ENCODE data around the gene GLB1L3.

The GLB1L3 gene

DNA sequence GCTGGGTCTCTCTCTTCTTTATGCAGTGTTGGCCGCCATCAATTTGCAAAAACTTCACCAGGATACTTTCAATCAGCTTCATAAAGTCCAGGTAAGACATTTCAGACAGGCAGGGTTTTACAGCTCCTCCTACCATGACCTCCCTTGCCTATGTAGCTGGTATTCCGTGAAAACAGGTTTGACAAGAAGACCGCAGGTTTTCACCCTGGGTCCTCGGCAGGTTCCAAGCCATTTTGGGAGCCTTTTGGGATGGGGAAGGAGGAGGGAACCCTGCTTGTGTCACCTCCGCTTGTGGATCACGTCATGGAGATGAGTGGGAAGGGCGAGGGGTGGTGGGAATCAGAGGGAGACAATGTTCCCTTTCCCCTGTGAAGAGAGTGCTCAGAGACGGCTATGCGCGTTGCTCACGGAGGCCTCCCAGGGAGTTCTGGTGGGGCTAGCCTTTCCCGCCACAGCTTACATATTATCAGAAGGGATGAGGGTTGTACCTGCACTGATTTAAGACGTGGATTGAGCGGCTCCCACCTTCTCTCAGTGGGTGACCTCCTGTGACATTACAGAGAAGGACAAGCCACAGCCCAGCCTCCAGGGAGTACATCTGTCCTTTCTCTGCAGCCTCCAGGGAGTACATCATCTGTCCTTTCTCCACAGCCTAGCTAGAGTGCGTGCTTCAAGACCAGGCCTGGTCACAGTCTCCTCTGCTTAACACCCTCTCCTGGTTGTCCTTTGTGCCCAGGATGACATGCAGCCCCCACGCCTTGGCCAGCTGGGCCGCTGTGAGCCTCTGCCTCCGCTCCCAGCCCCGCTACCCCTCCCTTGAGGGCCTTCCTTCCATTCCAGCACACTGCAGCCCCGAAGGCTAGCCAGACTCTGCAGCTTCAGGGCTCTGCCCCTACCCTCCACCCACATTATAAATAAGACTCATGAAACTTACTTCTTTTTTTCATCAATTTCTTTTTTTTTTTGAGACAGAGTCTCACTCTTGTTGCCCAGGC lies 17.2 kb downstream of the GLB1L3 start:
- no peak overlapping the region for H3K4me3 ChIP-seq (ENCODE audit: low read length)
- TF ChIP-seq, protein P1, sequence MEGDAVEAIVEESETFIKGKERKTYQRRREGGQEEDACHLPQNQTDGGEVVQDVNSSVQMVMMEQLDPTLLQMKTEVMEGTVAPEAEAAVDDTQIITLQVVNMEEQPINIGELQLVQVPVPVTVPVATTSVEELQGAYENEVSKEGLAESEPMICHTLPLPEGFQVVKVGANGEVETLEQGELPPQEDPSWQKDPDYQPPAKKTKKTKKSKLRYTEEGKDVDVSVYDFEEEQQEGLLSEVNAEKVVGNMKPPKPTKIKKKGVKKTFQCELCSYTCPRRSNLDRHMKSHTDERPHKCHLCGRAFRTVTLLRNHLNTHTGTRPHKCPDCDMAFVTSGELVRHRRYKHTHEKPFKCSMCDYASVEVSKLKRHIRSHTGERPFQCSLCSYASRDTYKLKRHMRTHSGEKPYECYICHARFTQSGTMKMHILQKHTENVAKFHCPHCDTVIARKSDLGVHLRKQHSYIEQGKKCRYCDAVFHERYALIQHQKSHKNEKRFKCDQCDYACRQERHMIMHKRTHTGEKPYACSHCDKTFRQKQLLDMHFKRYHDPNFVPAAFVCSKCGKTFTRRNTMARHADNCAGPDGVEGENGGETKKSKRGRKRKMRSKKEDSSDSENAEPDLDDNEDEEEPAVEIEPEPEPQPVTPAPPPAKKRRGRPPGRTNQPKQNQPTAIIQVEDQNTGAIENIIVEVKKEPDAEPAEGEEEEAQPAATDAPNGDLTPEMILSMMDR (conservative IDR thresholded peaks at IDR 0.05; ENCODE audit: low read length) = no peak
- DNase-seq (ENCODE audit: low read depth) = no peak

DNA sequence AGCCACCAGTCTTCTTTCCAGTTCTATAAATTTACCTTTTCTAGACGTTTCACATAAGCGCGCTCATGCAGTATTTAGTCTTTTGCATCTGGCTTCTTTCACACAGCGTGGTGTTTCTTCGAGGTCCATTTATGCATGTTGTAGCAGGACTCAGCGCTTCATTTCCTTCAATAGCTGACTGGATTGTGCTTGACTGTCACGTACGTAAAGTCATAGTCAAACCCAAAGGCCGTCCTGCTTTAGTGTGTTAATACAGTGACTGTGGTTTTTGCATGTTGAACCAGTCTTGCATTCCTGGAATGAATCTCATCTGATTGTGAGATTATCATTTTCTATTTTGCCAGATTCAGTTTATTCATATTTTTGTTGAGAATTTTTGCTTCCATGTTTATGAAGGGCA lies 18.5 kb downstream of the GLB1L3 start:
- TF ChIP-seq, protein P1 (conservative IDR thresholded peaks at IDR 0.05; ENCODE audit: low read length) = no peak
- no peak overlapping the region for H3K4me3 ChIP-seq (ENCODE audit: low read length)
- DNase-seq (ENCODE audit: low read depth) = no peak

DNA sequence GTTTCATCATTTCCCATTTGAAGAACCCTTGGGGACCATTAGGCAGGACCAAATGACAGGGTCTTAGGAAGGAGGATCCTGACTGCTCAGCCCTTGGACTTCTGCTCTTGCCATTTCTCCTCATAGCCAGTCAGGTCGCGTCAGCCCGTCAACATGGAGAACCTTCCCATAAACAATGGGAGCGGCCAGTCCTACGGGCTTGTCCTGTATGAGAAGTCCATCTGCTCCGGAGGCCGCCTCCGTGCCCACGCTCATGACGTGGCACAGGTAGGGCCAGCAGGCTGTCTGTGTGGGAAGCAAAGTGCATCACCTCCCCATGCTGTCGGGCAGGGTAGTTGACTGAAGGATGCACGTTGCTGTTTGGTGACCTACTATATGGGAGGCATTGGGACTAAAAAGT lies 36.0 kb downstream of the GLB1L3 start:
- TF ChIP-seq, protein P1 (conservative IDR thresholded peaks at IDR 0.05; ENCODE audit: low read length) = no peak
- H3K4me3 ChIP-seq (ENCODE audit: low read length) = no peak overlapping the region
- DNase-seq (ENCODE audit: low read depth) = no peak

DNA sequence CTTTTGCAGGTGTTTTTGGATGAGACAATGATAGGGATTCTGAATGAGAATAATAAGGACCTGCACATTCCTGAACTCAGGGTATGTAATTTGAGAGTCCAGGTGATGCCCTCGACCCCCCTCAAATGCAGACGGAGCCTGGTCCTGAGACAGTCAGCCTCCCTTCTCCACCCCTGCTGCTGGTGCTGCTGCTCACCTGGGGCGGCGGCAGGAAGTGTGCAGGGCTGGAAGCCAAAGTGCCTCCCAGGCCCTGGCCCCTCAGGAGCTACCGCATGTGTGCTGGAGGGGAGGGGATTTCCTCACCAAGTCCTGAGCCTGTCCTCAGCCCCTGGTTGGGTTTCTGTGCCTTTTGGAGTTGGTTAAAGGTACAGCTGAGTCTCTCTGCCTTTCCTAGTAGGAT lies 36.6 kb downstream of the GLB1L3 start:
- no peak for DNase-seq (ENCODE audit: low read depth)
- TF ChIP-seq, protein P1 (conservative IDR thresholded peaks at IDR 0.05; ENCODE audit: low read length) = no peak

DNA sequence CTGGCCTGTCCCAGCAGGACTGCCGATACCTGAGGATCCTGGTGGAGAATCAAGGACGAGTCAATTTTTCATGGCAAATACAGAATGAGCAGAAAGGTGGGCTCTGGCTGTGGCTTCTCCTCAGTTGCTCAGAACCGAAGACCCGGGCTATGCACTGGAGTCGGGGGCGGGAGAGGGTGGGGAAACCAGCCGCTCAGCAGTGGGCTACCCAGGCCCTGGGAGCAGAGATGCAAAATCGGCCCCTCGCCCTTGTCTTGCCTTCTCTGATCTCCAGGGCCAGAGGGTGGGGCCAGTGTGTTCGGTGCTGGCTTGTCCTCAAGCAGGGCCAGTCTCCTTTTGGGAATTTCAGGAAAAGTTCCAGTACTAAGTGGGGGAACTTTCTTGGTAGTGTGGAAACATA lies 37.2 kb downstream of the GLB1L3 start:
- TF ChIP-seq, protein P1 (conservative IDR thresholded peaks at IDR 0.05; ENCODE audit: low read length) = no peak
- no peak overlapping the region for H3K4me3 ChIP-seq (ENCODE audit: low read length)
- no peak for DNase-seq (ENCODE audit: low read depth)

More for the DNA sequence above, 36.6 kb downstream of the GLB1L3 start:
- H3K4me3 ChIP-seq (ENCODE audit: low read length) = no peak overlapping the region

DNA sequence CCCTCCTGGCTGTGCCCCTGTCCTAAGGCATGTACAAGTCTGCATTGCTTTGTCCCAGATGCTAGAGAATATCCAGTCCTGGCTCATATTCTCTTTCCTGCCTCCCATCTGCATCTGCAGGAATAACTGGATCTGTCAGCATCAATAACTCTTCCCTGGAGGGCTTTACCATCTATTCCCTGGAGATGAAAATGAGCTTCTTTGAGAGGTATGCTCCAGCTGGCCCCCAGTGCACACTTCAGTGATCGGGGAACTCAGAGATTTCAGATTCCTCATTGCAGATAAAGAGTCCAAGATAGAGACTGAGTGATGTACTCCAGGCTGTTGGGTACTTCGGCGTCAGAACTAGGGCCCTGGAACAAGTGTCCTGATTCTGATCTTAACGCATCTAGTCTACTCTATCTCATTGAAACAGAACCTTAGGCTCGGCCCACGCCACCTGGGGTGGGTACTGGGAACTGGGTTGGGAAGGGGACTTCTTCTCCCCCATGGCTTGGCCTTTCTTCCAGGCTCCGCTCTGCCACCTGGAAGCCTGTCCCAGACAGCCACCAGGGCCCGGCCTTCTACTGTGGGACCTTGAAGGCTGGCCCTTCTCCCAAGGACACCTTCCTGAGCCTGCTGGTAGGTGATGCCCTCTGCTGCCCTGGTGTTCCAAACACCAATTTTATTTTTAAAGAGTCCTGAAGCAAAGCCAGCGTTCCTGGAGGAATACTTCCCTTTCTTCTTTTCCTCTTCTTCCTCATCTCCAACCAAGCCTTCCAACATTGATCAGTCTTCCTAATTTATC lies 37.8 kb downstream of the GLB1L3 start:
- DNase-seq (ENCODE audit: low read depth) = no peak
- no peak overlapping the region for H3K4me3 ChIP-seq (ENCODE audit: low read length)
- TF ChIP-seq, protein P1 (conservative IDR thresholded peaks at IDR 0.05; ENCODE audit: low read length) = no peak
